LNCAP (cell line): ENCODE results near the gene FAM204A.

Experiments used
- TF ChIP-seq, protein P1 (sequence below): fragments of 450-650 bp; IDR thresholded peaks from 2 replicates; pipeline ENCODE4 v1.5.1; 2017; ENCODE audit warnings: mild to moderate bottlenecking

The FAM204A gene

DNA sequence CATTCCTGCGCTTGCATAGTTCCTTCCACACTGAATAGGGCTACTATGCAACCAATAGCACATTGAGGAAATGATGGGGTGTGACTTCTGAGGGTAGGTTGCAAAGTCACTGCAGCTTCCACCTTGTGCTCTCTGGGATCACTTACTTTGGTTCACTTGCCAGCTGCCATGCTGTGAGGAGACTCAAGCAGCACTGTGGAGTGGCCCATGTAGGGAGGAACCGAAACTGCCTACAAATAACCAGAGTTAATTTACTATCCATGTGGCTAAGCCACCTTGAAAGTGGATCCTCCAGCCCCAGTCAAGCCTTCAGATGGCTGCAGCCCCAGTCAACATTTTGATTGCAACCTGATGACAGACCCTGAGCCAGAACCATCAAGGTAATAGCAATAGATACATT lies 64.3 kb downstream of the FAM204A start:
- TF ChIP-seq, protein P1, sequence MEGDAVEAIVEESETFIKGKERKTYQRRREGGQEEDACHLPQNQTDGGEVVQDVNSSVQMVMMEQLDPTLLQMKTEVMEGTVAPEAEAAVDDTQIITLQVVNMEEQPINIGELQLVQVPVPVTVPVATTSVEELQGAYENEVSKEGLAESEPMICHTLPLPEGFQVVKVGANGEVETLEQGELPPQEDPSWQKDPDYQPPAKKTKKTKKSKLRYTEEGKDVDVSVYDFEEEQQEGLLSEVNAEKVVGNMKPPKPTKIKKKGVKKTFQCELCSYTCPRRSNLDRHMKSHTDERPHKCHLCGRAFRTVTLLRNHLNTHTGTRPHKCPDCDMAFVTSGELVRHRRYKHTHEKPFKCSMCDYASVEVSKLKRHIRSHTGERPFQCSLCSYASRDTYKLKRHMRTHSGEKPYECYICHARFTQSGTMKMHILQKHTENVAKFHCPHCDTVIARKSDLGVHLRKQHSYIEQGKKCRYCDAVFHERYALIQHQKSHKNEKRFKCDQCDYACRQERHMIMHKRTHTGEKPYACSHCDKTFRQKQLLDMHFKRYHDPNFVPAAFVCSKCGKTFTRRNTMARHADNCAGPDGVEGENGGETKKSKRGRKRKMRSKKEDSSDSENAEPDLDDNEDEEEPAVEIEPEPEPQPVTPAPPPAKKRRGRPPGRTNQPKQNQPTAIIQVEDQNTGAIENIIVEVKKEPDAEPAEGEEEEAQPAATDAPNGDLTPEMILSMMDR = no peak

DNA sequence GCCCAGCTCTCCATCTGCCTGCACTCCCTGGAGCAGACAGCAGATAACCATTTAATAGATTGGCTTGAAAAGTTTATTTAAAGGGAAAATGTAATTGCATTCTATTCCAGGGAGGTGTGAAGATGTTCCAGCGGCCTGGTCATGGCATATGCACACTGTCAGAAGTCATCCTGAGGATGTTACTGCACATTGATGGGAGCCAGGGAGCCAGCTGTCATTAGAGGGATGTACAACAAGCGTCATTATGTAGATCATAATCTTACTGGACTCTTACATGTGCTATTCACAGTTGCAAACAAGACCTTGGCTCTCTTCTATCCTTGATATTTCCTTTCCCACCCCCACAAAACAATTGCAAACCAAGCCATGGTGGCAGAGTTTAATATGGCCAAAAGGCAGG lies 65.4 kb downstream of the FAM204A start:
- TF ChIP-seq, protein P1 = no peak

- TF ChIP-seq, protein P1 = no peak
These were observed 65.9 kb downstream of the FAM204A start for GRCh38 chr10:118276204-118276603.

GRCh38 chr10:118273662-118274061 lies 68.5 kb downstream of the FAM204A start:
- TF ChIP-seq, protein P1 = no peak

GRCh38 chr10:118272767-118273166 lies 69.4 kb downstream of the FAM204A start:
- TF ChIP-seq, protein P1 = no peak

GRCh38 chr10:118272149-118272721 lies 69.9 kb downstream of the FAM204A start:
- TF ChIP-seq, protein P1 = no peak

- TF ChIP-seq, protein P1 = no peak
These were observed 70.5 kb downstream of the FAM204A start for GRCh38 chr10:118271671-118272070.
